Stimulated activated CD4-positive, alpha-beta T cell treated with anti-CD3 and anti-CD28 coated beads, TNF-alpha, amount 100 ng/mL, for 24 hours (primary cell): Measurements from ENCODE around the gene TMED5.

ENCODE experiments used
- DNase-seq, 3 experiments: peaks; one replicate each; pipeline ENCODE4 v3.0.0-alpha.2; 2020; ENCODE audit warnings: low read depth in 3 of 3

TMED5 gene

DNA sequence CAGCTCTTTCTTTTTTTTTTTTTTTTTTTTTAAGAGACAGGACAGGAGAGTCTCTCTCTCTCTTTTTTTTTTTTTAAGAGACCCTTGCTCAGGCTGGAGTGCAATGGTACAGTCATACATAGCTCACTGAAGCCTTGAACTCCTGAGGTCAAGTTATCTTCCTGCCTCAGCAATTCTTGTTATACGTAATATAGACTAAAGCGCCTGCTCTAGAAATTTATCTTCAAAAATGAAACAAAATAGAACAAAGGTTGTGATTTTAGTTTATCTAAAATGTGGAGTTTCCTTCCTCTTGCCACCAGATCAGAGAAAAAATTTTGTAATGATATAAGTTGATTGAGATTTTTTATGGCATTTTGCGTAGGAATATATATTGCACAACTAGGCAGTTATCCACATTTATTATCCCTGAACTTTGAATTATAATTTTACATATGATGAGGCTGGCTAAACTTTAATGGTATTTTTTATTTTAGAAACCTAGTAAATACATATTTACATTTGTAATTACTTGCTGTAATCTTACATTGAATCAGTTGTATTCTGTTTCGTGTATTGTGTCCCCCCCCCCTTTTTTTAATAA is 56.9 kb downstream of the TMED5 start:
- no peak for DNase-seq

DNA sequence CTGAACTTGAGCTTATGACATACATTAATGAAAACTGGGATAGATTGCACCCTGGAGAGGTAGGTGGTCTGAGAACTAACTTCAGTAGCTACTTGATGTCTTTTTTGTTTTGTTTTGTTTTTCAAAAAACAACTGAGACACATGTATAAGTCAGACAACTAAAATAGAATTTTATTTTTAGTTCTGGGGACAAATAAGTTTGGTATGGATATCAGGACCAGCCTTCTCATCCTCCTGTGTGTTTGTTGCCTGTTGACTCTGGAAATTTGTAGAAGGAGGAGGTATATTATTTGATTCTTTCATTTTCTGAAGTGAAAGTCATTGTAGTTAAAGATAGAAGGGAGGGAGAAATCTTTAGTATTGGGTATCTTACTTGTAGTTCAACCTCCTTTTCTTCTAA is 59.6 kb downstream of the TMED5 start:
- DNase-seq, result no peak

DNA sequence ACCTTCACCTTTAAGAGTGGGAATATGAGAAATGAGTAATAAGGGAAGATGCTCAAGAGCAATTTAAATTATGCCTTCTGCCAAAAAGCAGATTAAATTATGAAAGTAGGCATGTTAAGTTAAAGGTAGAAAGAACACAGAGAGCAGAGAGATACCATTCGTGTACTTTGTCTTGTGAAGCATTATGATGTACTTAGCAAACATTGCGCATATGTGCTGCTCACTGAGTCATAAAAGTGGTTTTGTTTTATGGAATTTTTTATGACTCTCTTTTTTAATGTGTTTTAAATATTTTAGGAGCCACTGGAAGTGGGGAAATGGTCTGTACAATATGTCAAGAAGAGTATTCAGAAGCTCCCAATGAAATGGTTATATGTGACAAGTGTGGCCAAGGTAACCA is 65.8 kb downstream of the TMED5 start:
- DNase-seq, result no peak

DNA sequence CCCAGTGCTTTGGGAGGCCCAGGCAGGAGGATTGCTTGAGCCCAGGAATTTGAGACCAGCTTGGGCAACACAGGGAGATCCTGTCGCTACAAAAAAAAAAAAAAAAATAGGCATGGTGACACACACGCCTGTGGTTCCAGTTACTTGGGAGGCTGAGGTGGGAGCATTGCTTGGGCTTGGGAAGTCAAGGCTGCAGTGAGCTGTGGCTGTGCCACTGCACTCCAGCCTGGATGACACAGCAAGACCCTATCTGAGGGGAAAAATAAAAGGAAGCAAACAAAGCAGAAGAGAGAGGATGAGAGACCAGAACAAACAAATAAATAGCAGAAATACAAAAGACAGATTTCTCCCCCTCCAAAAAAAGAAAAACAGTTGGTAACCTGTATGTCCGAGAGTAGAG is 67.1 kb downstream of the TMED5 start:
- no peak for DNase-seq

DNA sequence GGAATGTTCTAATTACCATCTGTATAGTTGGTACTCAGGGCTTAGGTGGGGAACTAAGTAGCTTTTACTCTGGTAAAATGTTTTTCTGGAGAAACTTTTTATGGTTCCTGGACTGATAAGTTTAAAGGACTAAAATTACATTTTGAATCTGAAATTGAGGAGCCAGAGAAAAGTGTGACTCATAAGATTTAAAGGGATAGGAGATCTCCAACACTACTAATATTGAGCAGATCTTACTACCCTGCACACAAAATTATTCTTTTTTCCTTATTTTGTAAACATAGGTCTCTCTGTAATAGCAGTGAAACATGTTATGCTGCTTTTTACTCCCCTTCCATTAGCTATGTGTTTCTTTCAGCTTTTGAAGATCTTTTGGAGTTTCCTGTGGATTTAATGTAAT is 68.7 kb downstream of the TMED5 start:
- no peak for DNase-seq

DNA sequence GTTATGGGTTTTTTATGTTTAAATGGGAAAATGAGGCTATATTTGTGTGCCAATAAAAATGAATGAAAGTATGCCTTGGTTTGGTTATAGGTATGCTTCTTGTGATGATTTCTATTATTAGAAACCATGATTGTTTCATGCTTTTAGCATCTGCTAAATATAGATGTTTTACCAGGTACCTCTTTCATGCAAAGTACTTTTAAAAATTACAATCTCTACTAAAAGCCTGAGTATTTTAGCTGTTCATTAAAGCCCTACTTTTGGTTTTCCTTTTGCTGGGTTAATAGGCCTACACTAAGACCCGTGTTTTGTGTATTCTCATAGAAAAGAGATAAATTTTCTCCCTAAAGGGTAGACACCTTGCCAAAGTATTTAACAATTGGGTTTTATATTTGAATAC is 69.1 kb downstream of the TMED5 start:
- no peak for DNase-seq

DNA sequence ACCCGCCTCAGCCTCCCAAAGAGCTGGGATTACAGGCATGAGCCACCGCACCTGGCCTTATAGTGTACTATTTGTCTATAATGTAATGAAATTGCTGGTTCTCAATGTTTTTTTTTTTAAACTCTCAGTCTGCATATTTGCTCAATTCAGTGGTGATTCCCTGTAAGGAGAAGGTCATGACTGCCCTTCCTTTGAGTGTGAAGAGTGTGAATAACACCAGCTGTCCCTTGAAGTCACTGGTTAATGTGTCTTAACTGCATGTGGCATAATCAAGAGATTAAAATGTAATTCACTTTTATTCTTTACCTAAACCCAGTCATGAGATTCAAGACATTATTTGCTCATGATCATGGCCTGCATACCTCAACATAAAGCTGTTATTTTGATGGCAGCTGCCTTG is 70.6 kb downstream of the TMED5 start:
- no peak for DNase-seq

DNA sequence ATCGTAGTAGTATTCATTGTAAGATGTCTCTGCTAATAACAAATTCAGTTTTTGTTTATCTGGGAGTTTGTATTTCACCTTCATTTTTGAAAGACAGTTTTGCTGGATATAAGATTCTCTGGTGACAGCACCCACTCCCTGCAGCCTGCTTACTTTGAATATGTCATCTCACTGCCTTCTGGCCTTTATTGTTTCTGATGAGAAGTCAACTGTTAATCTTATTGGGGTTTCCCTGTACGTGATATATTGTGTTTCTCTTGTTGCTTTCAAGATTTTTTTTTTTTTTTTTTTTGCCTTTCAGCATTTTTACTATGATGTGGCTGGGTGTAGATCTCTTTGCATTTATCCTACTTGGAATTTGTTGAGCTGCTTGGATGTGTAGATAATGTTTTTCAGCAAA is 71.9 kb downstream of the TMED5 start:
- no peak for DNase-seq

DNA sequence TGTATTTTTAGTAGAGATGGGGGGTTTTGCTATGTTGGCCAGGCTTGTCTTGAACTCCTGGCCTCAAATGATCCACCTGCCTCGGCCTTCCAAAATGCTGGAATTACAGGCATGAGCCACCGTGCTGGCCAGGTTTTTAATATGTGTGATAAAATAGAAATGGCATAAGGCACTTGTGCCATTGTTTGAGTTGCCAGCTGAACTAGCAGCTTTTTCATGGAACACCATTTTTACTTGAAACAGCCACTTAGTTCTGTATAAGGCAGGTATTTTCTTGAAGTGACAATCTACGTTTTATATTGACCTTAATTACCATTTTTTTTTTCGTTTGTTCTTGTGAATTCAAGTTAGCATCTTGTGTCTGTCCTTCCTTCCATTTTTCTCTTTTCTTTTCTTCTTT is 72.8 kb downstream of the TMED5 start:
- DNase-seq, result no peak

DNA sequence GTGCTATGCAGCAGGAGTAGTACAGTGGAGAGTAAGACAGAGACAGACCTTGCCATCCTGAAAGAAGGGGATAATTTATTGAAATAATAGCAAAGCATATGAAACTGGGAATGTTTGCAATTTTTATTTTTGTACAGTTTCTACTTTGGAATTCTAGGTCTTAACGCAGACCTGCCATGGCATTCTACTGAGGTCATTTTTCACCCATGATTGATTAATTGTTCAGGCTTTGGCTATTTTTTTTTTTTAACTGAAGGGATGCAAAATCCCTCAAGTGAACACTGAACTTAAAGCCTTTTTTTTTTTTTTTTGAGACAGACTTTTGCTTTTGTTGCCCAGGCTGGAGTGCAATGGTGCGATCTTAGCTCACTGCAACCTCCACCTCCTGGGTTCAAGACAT is 74.0 kb downstream of the TMED5 start:
- no peak for DNase-seq

DNA sequence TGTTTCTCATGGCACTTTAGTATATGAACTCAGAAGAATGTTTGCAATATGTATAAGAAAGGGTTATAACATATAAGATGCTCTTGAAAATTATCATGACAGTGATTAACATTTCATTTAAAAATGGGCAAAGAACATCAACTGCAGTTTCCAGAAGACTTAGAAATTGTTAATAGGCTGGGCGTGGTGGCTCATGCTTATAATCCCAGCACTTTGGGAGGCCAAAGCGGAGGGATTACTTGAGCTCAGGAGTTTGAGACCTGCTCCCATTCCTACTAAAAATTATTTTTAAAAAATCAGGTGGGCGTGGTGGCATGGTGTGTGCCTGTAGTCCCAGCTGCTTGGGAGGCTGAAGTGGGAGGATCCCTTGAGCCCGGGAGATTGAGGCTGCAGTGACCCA is 78.1 kb downstream of the TMED5 start:
- DNase-seq, result no peak
